Germinal center (tissue), 1 donor: ENCODE data around the gene ASB9.
"Not testable (repeated sequence)": the region's sequence is repeated elsewhere in the genome, so short reads cannot be mapped to it uniquely, and the experiment has no call there.

Experiments
- DNase-seq: peaks from one replicate; pipeline ENCODE4 v3.0.0; 2012; ENCODE audit warnings: mixed read lengths, low spot score

ASB9 gene

DNA sequence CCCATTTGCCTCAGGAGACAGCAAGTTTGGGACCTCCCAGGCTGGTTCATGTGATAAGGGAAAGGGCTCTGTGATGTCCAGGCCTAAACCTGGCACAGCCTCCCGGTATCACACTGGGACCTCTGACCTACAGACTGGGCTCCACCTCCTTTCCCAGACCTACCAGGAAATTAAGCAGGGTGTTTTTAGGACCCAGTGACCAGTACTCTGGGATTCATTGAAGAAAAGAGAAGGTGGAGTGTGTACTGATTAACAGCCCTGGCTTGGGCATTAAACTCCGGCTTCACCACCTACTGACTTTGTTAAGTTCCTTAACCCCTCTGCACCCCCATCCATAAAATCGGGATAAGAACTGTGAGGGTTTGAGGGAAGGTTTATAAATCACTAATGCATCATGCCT, 28.6 kb downstream of the ASB9 start:
- DNase-seq = no peak

- no peak for DNase-seq
Measured at GRCh38 chrX:15240414-15240813, 29.5 kb downstream of the ASB9 start.

GRCh38 chrX:15236146-15236545, 33.7 kb downstream of the ASB9 start:
- DNase-seq = no peak

DNA sequence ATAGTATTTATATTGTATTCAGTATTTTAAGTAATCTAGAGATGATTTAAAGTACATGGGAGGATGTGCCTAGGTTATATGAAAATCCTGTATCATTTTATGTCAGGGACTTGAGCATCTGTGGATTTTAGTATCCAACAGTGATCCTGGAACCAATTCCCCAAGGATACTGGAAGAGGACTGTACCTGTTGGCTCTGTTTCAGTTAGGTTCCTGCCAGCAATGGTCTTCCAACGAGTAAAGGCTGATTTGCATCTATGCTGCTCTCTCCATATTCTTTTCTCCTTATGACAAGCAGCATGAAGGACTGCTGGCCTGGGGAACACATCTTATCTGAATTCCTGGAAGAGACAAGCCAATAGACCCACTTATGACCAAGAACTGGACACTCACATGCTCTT, 34.9 kb downstream of the ASB9 start:
- no peak for DNase-seq

DNA sequence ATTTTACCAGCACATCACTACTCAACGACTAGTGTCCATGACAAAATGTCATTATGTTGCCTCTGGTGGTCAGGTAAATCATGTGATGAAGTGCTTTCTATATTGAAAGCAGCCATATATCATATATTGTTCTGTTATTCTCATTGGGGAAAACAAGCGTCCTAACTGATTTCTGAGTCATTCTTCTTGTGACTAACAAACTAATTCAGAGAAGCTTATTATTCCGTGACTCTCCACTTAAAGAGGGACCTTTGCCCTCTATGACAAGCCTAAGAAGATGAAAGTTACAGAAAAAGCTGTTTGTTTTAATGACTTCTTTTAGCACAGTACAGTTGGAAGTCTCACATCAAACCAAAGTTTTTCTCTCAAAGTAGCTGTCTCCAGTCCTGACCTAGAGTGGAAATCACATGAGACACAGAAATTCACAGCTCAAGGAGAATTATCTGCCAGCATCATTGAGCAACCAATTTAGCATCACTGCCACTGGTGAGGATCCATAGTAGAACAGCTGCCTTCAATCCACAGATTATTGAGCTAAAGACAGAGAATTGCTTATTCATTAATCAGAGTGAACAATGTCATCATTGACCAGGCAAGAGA, 36.4 kb downstream of the ASB9 start:
- no peak for DNase-seq

- no peak for DNase-seq
Measured at GRCh38 chrX:15224747-15225146, 45.1 kb downstream of the ASB9 start.

- DNase-seq = no peak
Measured at GRCh38 chrX:15221321-15221720, 48.6 kb downstream of the ASB9 start.

DNA sequence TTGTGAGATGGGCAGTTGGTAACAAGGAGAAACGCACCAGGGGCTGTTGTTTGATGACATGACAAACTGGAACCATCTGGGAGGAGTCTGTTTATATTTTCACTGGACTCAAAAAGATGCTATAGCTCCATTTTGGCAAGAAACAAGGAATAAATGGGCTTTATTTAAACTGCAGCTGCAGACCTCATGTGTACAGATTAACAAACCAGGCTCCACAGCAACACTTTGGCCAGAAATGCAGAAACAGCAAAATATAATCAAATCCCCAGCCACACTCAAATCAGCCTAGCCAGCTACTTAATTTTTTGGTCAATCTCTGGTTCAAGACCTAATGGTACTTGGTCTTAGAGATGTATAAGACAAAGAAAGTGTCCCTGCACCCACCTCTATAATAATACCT, 52.7 kb downstream of the ASB9 start:
- DNase-seq = no peak

GRCh38 chrX:15216280-15216679, 53.6 kb downstream of the ASB9 start:
- no peak for DNase-seq

DNA sequence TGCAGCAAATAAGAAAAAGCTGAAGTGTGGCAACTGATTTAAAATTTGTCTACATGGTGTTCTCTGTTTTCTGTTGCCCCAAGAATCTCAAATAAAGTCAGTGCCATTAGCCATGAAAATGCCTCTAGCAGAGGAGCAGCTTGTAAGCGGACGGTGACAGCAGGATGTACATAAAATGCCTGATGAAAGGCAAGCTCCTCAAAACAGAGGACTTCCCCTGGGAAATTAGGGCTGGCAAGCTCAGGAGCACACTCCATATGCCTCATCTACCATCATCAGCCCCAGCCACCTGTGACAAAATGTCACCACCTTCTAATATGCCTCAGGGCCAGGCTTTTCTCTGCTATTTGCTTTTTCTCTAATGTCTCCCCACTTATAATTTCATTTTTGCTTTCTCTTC, 54.5 kb downstream of the ASB9 start:
- DNase-seq = no peak

DNA sequence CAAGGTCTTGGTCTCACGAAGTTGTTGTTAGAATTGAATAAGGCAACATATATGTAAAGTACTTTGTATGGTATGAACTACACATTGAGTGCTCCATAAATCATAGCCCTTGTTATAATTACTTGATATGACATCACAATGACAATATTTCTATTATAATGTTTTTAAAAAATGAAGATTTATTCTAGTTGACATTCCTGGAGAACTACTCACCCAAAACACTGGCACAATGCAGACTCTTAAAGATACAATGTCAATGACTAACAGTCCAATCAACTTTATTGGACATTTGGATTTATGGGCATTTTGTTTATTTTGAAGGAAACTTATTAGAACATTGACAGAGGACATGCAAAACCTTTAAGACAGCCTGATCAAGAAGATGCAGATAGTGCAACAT, 55.3 kb downstream of the ASB9 start:
- no peak for DNase-seq

GRCh38 chrX:15209096-15209495, 60.8 kb downstream of the ASB9 start:
- no peak for DNase-seq

DNA sequence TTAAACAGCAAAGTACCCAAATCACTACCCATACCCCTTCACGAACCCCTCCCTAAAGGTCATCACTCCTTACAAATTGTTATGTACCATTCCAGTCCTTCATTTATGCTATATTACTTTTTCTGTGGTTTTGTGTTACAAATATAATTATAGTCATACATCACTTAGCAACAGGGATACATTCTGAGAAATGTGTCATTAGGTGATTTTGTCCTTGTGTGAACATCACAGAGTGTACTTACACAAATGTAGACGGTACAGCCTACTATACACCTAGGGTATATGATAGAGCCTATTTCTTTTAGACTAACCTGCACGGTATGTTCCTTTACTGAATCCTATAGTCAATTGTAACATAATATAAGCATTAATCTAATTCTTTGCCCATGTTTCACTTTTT, 61.9 kb downstream of the ASB9 start:
- no peak for DNase-seq

DNA sequence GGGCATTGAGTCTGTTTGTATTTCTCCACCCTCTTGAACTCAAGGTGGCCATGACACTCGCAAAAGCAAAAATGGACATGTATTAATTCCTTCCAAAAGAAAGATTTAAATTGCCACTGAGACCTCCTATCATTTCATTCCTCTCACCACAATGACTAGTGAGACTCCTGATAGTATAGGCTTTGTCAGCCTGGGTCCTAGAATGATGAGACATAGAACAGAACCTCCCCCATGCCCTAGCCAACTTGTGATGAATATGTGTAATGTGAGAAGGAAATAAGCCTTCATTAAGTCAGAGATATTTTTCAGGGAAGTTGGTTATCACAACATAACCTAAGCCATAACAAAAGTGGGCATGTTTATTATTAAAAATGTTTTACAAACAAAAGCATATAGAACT, 62.5 kb downstream of the ASB9 start:
- no peak for DNase-seq

DNA sequence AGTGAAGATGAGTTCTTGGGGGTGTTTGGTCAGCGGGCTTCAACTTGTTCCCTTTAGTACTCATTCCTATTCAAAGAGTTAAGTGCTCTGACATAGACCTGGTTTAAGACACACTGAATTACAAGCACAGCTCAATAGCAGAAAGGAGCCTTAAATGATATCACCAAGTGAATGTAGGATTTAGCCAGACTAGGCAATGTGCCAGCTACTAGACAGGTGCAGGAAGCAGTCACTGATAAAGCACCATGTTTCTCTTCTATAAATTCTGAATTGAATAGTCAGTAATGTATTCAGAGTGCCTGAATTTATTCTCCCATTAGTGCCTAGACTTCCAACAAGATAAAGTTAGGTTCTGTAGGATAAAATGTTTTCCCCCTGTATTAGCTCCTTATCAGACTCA, 63.6 kb downstream of the ASB9 start:
- no peak for DNase-seq

DNA sequence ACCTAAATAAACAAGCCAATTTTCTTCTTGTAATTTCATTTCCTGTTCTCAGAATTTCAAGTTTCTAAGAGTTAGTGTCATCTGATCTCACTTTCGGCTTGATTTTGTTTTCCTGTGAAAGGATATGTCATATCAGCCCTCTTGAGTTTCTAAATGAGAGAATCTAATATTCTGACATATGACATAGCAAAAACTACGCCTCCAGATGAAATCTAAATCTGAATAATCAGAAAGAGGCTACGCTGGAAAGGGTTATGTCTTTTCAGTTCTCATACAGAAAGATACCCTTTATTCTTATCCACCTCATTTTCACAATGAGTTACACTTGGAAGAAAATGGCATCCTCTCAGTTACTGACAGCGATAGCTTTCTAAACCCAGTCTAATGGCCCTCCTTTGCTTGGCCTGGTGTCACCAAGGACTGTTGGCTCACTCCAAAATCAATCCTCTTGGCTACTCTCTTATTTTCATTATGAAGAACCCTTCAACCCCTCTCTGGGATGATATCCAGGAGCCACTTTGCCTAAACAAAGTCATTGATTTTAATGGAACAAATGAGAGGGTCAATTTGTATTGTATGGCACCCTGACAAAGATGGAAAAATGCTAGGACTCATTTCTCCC, 65.6 kb downstream of the ASB9 start:
- no peak for DNase-seq

- no peak for DNase-seq
Measured at GRCh38 chrX:15203694-15204093, 66.2 kb downstream of the ASB9 start.

DNA sequence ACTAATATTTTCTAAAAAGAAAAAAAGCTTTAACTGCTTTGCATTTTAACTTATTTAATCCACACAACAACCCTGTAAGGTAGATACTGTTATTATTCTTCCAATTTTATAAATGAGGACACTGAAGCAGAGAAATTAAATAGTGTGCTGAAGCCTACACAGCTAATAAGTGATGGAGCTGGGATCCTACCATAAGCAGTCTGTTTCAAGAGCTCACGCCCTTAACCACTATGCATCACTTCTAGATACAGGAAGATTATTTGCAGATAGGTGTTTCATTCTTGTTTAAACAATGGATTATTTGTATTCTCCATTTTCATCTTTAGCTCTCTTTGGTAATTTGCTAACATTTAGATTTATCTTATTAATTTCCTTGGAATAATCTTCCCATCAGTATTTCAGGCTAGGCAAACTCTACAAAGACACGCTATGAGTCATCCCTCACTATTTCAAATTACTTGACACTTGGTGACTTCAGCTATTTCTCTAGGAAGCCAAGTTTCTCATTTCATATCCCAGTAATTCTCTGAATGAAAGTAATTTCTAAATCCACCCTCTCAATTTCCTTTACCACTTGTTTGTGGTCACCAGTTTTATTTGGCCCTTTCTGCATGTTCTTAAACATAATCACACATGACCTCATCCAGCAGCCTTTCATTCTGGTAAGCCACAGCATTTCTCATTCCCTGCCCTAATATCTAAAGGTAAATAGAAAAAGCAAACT, 67.3 kb downstream of the ASB9 start:
- DNase-seq = no peak

DNA sequence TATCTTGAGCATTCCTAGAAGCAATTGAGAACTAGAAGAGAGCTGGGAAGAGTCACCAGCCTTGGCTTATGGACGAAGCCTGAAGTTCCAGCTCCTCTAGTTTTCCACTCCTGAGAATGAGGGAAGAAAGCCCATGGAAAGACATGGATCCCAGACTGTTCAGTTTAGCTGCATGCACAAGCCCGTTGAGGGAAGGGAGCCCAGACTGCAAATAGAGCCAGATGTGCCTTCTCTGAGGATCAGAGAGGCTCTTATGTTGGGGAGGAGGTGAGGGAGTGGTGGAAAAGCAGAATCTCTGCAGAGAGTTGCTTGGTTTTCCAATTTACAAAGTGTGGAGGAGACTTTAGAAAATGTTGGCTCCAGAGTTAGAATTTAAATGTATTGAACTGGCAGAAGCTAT, 69.0 kb downstream of the ASB9 start:
- no peak for DNase-seq

DNA sequence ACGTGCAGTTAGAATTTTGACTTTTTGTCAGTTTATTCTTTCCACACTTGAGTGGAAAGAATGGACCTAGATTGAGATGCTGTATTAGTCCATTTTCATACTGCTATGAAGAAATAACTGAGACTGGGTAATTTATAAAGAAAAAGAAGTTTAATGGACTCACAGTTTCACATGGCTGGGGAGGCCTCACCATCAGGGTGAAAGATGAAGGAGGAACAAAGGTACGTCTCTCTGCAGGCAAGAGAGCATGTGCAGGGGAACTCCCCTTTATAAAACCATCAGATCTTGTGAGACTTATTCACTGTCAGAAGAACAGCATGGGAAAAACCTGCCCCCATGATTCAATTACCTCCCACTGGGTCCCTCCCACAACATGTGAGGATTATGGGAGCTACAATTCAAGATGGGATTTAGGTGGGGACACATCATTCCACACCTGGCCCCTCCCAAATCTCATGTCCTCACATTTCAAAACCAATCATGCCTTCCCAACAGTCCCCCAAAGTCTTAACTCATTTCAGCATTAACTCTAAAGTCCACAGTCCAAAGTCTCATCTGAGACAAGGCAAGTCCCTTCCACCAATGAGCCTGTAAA, 71.2 kb downstream of the ASB9 start:
- DNase-seq = not testable (repeated sequence)

GRCh38 chrX:15194146-15194545, 75.7 kb downstream of the ASB9 start:
- no peak for DNase-seq
